GM18511 (cell line): ENCODE results near the gene XIST.
"Not testable (repeated sequence)": the region's sequence is repeated elsewhere in the genome, so short reads cannot be mapped to it uniquely, and the experiment has no call there.

Source experiments
- ATAC-seq: cut with Tn5 transposase; IDR thresholded peaks from one replicate; pipeline ENCODE4 v1.9.1; 2021; ENCODE audit warnings: mild to moderate bottlenecking, moderate library complexity; ENCODE audit not compliant: unreplicated experiment

The XIST gene

DNA sequence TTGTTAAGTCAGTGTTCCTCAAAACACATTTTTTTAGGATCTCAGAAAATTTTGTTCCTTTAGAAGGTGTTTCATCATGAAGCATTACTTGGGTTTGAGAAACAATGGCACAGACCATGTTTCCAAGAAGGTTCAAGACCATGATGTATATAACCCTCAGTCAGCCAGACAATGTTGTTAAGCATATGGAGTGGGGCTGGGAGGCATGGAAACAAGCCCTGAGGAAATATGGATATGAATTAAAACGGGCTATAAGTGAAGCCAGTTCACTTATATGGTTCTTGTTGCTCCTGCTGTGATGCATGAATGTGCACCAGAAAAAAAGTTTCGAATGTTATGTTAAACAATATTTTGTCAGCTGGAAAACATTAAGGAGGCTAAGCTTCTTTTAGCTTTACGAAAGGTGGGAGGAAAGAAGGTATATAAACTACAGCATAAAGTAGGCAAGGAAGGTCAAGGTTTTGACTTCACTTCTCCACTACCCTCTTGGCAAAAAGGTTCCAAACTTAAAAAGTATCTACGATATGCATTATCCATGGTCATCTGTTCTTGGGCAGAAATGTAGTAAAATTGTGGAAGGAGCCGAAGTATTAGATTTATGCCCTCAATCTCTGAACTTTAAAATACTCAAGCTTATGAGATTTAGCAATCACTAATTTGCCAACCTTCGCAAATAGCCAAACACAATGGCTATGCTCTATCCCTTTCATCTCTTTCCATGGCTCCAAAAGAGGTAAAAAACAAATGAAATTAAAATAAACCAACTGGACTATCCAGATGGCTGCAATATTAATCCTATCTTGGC lies 12.2 kb downstream of the XIST start:
- ATAC-seq: no peak

DNA sequence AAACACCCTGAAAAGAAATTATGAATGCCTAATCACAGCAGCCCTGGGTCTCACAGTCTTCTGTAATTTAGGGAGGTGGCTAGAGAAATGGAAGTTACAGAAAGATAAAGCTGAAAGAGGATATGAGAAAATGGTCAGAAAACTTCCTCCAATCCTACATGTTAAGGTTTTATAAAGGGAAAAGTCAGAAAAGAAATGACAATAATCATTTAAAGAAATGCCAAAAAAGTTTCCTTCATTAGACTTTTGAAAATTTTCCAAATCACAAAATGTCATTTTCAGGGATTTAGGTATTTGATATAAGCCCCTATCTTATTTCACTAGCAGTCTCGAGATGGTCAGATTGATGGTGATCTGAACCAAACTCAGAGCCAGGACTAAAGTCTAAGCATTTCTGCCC lies 13.4 kb downstream of the XIST start:
- ATAC-seq: no peak

DNA sequence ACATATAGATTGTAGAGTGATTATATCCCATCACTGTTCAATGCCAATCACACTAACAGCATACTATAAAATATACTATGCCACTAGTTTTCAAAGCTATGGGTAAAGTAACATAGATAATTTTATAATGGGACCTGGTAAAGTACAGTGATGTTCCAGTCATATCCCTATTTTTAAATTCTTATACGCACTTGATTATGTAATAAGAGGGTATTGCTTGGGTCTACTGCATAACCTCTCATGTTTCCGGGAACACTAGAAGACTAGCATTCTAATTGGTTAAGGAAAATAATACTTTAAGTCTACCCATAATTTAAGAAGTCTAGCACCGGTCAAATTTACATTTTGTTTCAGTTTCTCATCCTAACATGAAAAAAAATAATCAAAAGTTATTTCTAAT lies 14.4 kb downstream of the XIST start:
- ATAC-seq: no peak

DNA sequence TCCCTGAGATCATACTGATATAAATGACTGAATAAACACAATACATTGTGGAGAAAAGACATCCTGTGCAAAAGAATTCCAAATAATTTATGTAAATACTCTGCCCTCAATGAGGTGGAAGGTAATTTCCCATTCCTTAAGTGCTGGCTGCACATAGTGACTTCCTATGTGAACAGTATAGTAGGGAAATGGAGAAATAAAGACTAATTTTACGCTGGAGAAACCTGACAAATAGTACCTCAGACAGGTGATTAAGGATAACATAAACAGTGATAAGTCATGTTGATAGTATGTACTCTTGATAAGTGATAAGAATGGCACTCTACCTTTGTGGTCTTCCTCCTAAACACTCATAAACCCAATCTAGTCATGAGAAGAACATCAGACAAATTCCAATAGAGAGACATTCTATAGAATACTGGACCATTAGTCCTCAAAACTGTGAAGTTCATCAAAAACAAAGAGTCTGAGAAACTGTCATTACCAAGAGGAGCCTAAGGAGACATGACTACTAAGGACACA lies 15.5 kb downstream of the XIST start:
- ATAC-seq: no peak

DNA sequence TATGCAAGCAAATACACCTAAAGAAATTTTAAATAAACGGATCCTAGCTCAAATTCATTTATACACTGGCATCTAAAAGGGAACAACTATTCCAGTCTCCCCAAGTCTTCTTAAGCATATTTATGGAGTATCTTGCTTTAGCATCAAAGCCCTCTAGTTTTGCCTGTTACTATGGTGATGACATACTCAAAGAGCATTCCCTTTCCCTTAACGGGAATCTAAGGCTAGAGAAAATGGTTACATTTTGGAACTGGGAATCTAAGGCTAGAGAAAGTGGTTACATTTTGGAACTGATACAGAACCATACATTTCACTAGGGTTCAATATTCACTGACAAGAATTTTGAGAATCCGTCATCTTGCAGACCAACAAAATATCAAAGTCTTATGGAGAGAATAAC lies 18.3 kb downstream of the XIST start:
- no peak for ATAC-seq

DNA sequence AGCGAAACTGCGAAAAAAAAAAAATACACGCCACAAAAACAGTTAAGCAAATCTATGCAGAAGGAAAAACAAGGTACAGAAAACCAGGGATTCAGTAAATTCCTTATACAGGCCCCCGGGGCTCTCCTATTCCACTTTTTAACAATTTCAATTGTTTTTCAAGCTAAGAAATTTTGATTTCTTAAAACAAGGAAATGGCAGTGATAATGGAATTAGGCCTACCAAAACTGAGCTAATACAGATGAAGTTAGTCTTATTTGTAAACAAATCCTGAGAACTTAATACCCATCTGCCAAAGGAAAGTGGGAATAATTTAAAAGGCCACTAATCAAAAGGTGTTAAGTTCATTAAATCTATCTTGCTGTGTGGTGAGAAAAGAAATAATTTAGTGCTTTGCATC lies 20.2 kb downstream of the XIST start:
- no peak for ATAC-seq

DNA sequence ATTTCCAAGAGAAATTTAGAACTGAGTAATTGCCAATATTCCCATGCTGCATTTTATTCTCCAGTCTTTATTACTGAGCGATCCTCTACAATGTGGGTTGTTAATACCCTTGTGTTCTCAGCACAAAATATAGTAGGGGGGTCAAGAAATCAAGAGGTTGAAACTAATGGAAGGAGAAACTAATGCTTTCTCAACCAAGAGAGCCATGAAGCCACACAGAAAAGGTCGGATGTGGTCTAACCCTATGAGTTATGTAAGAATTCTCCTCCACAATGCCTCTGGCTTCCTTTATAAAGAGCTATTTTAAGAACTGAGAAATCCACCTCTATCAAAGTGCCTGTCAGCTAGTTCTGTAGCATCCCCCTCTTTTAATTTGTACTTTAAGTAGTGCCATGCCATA lies 21.0 kb downstream of the XIST start:
- no peak for ATAC-seq

DNA sequence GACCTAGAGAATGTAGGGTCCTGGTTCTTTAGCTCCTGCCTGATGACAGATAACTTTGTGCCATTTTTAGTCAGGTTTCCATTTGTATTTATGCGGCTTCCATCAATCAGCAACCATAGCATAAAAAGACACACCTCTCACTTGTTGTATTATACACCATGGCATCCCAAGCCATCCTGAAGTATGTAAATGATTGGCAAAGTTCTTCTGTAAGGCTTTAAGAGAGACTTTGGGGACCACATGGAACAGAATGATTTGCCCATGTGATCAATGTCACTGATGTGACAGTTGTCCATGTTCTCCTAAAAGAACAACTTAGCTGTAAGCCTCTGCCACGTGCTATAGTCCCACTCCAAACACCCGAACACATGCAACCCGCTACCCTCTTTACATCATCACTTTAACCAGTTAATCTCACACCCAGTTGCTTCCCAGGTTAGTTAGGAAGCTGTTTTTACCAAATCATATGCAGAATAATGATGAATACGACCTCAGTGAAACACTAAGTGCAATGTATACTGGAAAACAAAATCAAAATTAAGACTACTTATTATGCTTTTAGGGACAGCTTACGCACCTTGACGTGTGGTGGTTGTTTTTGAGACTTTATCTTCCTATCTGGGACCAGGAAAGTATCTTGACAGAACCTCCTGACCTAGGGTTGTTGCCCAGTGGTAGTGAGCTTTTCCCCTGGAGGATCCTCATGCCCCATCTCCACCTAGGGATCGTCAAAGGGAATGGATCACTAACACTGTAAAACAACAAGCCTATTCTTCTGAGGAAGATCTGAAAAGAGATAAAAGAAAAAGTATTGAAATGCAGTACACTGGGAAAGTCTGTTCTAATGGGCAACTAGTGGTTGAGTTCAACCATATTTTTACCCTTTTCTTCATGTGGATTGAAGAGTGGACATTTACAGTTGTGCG lies 21.8 kb downstream of the XIST start:
- no peak for ATAC-seq

DNA sequence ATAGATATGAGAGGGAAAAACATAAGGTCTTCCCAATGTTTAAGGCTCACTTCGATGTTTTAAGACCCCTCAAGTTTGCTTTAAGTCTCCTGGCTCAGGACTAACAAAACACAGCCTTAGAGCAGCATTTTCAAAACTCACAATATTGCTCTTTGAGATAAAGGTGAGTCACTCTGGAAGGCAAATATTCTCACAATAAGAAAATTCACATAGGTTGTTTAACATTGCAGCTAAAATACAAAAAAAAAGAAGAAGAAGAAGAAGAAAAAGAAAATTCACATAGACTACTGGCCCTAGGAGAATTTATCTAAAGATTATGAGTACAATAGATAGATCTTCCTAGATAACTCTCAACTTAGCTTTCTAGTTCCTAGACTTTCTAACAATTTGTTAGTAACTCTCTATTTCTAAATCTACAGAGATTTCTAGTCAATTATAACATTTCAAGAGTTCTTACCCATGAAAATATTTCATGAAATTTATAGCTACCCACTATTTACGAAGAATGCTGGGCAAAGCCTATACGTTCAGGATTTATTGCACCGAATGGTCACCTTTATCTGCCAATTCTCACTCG lies 22.5 kb downstream of the XIST start:
- no peak for ATAC-seq

DNA sequence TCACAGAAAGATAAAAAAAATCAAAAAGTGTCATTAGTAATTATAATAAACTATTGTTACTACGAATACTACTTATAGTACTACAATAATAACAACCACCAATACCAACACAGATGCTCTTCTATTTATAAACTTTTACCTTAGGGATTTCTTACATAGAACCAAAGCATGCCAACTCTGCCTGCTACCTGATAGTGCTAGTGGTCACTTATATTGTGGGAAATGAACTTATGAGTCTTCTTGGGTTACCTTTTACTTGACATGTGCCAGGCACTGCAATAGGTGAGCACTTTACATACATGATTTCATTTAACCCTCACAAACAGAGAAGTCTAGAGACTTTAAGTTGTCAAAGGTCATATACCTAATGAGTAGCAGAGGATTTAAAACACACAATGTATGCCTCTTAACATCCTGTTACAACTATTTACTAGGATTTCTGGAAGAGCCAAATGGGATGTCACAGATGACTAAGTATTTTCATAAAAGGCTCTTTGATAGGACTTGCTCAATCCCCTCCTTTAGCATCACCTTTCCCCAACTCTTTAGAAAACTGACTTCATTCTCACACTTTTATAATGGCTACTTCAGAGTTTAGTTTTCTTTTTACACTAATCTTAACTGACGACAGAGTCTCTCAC lies 24.3 kb downstream of the XIST start:
- ATAC-seq: no peak

DNA sequence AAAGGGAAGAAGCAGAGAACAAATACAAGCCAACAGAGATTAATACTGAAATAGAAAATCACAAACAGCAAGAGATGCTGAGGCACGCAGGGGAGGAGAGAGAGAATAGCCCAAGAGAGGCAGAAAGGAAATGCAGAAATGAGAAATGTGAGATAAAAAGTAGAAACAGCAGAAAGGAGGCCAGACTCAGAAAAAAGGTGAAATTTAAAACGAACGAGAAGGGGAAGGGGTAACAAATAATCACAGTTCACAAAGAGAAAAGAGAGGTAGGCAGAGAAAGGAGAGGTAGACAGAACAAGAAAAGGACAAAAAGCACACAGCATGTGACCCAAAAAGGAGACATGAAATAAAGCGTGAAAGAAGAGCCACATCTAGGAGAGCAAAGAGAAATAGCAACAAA lies 25.1 kb downstream of the XIST start:
- no peak for ATAC-seq

DNA sequence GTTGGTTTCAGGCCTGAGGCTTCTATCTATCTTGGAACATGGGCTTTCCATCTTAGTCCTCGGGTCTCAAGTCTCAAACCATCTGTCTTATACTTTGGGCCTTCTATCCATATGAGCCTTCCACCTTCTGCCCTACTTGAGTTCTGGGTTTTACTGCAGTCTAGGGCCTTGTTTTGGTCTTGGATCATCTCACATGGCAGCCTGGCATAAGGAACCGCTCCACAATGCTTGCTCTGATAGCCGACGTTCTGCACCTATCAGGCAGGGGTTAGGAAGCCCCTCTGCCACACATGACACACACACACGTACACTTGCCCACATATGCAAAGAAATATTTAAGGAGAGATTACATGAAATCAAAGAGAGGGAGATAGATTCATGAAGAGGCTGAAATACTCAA lies 25.5 kb downstream of the XIST start:
- ATAC-seq: no peak

DNA sequence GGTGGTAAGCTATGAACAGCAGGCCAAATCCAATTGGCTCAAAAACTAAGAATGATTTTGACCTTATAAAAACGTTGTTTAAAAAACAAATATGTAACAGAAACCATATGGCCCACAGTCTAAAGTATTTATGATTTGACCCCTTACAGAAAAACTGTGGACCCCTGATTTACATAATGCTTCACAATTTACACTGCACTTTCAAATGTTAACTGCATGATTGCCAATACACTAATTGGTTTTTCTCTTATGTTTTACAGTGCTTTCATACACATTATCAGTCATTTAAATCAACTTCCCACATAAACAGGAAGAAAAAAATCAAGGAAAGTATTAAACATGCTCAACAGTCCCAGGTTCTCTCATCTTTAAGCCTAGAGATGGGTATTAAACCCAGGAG lies 26.9 kb downstream of the XIST start:
- ATAC-seq: no peak

DNA sequence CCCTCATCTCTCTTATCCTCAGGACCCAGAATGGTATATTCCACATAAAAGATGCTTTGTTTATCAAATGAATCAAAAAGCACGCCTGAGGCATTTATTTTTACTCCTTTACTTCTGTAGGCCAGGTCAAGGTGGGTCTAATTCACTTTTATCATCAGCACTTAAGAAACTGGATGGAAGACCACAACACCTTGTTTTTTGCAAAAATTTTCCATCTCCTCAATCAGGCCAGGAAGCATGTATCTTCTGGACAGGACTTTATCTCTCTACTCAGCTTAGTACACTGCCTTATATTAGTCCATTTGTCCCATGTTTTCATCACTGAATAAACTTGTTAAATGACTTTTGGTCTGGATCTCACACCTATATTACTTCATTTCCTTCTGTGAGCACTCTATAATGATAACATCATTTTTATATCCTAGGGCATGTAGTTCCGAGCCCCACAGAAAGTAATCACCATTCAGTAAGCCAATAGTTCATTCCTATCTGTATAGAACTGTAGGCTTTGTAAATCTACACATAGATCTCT lies 29.0 kb downstream of the XIST start:
- no peak for ATAC-seq

DNA sequence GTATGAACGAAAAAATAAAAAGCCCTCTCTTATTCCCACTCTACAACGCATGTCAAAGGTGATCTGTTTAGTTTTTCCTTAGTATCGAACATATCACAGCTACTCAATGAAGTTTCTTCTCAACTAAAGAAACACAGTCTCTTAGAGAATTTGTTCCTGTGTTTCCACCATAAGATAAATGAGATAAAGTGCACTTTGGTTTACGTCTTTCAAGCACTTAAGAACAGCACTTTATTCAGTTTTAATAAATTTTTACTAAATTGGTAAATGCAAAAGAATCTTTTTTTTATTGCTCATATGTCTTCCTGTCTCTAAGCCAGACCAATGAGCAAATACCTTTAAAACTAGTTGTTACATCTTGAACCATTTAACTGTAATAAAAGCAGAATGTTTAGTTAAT lies 29.7 kb downstream of the XIST start:
- ATAC-seq: no peak

DNA sequence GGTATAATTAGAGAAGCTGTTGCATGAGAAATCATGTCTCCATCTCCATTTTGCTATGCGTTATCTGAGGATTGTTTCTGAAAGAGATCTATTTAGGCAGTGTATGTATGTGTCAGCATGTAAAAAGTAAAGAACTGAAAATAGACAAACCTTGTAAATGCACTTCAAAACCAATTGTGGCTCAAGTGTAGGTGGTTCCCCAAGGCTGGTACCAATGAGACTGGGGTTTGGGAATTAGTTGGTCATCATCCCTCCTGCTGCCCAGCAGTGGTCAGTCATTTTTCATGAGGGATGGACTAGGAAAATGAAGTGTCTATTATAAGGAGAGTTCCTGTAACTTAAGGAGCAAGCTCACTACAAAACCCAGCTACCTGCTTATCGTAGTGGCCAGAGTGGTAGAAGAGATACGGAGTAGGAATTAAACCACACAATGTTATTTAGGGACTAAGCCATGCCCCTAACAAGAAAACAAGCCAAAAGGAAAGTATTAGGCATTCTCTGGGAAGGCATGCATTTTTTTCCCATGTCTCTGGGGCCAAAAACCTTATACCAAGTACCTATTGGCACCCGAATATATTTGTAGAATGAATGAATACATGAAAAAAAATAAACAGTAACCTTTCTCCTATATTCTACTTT lies 30.5 kb downstream of the XIST start:
- no peak for ATAC-seq

DNA sequence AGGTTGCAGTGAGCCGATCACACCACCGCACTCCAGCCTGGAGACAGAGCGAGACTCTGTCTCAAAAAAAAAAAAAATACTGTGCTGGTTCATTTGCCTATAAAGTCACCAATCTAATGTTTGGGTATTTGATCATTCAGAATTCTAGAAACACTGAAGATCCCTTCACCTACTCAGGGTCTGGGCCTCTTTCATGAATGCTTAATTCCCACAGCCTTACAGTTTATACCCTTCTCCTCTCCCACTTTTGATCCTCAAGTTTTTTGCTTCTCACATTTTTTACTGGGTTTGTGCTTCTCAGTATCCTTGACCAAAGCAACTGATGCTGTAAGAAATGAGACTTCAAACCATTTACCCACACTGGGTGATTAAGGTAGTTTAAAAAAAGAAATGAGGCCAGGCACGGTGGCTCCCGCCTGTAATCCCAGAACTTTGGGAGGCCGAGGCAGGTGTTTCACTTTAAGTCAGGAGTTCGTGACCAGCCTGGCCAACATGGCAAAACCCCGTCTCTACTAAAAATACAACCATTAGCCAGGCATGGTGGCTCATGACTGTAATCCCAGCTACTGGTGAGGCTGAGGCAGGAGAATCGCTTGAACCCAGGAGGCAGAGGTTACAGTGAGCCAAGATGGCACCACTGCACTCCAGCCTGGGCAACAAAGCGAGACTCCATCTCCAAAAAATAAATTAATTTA lies 32.5 kb downstream of the XIST start:
- not testable (repeated sequence) for ATAC-seq

DNA sequence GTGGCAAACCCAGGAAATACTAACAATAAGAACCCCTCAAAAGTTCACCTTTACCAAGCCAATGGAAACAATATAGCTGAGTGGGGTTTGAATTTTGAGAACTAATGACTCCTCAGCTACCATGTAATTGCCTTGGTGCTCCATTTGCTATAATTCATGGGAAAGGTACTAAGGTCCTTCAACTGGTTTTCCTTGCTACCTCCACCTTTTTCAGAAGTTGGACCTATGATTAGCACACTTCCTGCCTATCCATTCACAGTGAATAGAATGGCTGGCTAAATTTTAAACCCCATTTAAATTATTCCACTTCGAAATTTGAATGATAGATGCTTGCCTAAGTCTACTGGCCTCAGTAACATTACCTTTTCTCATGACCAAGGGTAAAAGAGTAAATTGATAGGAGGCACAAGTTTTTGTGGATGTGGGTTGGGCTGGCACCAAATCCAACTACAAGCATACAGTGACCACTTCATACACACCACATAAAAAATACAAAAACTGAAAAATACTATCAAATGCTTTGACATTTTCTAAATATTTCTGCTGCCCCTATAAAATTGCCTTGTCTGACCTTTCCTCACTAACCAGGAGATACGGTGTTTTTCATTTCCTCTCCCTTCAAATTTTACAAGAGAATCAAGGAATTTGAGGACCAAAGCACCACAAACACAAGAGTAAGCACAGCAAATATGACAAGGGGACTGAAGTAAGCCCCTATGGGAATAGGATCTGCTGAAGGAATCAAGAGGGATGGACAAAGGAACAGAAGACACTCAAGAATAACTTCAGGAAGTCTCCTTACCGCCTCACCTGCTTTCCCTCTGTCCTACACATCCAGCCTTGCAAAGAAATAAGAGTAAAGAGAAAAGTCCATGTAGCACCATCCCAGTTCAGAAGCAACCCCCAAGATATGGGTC lies 34.1 kb downstream of the XIST start:
- ATAC-seq: no peak
